IPS-18c (cell line): ENCODE data around the gene TMEM127.

Experiments
- H3K4me3 ChIP-seq: 2 replicates; pipeline ENCODE4 v1.7.0; 2013; ENCODE audit warnings: low read depth, mild to moderate bottlenecking, low read length, moderate library complexity; ENCODE audit not compliant: insufficient read depth
- H3K9me3 ChIP-seq: one replicate; pipeline ENCODE4 v1.6.1; 2013; ENCODE audit warnings: mild to moderate bottlenecking, low read length, moderate library complexity; ENCODE audit not compliant: control insufficient read depth, insufficient read depth

TMEM127 gene

DNA sequence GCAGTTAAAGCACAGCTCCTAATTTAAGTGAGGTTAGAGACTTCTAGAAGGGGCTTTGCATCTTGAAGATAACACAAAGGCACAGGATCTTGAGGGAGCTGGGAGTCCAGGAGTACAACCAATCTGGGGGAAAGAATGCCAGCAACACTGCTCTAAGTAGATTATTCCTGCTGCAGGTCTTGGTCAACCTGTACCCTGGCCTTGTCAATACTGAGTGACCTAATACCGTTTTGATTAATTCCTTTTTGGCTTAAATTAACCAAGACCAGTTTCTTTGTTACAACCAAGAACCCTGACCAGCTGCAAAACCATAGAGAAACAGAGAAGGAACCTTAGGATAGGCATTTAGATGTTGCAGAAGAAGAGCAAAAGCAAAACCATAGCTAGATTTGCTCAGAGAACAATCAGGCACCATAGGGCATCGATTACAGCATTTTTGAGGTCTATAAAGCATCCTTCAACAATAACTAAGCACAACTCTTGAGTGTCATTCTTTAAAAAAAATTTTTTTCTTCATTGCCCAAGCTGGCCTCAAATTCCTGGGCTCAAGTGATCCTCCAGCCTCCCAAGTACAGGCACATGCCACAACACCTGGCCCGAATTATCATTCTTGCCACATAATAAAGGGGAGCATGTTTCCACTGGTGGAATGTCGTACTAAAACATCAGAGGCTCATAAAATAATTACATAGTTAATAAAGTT, 63.5 kb downstream of the TMEM127 start:
- Histone ChIP-seq H3K4me3 (no peak overlapping the region), H3K9me3 (no peaks in the 10 kb centered on the region)

- Histone ChIP-seq H3K9me3 (no peaks in the 10 kb centered on the region), H3K4me3 (no peak overlapping the region)
Observed at GRCh38 chr2:96201338-96201737, 64.5 kb downstream of the TMEM127 start.

DNA sequence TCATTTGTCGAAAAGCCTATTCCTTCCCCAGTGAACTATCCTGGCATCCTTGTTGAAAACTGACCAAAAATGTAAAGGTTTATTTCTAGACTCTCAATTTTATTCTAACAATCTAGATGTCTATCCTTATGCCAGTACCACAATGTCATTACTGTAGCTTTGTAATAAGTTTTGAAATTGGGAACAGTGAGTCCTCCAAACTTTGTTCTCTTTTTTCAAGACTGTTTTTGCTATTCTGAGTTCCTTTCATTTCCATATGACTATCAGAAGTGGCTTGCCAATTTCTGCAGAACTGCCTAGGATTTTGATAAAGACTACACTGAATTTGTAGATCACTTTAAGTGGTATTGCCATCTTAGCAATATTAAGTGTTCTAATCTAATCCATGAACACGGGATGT, 66.9 kb downstream of the TMEM127 start:
- Histone ChIP-seq H3K4me3 (no peak overlapping the region), H3K9me3 (no peaks in the 10 kb centered on the region)
